SK-N-MC (cell line): ENCODE measurements around the gene TSHZ1.

Experiments
- EZH2 ChIP-seq: fragments of 200-600 bp; sonication (generic); IDR thresholded peaks from one replicate; pipeline ENCODE4 v1.6.1; 2017; ENCODE audit warnings: antibody characterized with exemption
- POLR2AphosphoS5 ChIP-seq: IDR thresholded peaks from 2 replicates; pipeline ENCODE4 v1.6.1; 2012; ENCODE audit warnings: mild to moderate bottlenecking, low read depth, low read length, borderline replicate concordance

GRCh38 chr18:75208155-75208835 lies 2.3 kb upstream of the TSHZ1 start:
- TF ChIP-seq POLR2AphosphoS5 (no peak), EZH2 (no peak)
